Stimulated activated CD8-positive, alpha-beta memory T cell treated with anti-CD3 and anti-CD28 coated beads, Interleukin-7, amount 100 ng/mL, for 4 hours (primary cell): Measurements from ENCODE around the gene OR1F1.

Source experiments
- DNase-seq, 2 donors: peaks; one replicate each; pipeline ENCODE4 v3.0.0-alpha.2; 2020; ENCODE audit warnings: low read depth in 2 of 2

OR1F1 gene

DNA sequence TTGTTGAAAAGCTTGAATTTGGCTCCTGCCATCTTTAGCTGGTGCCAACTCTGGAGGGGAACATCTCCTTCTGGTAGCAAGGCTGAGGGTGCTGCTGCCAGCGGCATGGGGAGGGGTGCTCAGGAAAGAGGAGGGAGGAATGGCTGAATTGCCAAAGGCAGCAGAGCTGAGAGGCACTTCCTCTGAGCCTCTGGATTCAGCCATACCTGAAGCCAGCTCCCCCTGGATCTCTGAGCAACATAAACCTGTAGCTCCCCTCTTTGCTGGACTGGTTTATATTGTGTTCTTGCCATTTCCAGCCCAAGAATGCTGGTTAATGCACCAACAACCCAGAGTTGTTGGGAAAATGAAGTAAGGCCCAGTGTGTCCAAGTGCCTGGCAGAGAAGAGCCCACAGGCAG lies 61.0 kb downstream of the OR1F1 start:
- no peak for DNase-seq

DNA sequence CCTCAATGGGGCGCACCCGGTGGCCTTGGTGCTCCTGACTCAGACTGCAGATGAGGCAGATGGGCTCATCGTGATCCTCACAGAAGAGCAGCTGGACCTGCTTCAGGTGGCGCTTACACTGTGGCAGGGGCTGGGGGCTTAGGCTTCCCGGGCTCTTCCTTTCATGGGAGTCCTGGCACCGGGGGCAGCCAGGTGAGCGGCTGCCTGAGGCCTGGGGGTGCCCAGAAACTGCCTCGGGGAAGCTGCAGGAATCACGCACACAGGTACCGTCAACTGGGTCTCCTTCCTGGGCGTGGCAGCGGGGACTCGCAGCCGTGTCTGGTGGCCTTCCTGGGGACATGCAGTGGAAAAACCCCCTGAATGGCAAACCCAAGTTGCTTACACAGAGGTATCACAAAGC lies 61.4 kb downstream of the OR1F1 start:
- DNase-seq, result no peak

DNA sequence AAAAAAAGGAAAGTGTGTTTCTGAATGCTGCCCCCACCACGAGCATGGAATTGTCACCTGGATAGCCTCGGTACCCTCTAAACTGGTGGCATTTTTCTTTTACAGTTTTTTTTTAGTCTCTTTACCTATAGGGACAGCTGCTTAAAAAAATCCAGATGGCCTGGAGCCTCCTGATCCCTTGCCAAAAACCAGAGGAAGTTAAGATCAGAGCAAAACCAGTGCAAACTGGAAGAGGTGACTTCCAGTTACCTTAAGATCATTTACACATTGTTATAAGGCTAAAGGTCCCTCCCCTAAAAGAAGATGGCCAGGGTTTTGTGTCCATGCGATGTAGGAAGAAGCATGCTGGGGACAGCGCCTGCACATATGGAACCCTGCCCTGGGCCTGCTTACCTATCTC lies 65.0 kb downstream of the OR1F1 start:
- no peak for DNase-seq

DNA sequence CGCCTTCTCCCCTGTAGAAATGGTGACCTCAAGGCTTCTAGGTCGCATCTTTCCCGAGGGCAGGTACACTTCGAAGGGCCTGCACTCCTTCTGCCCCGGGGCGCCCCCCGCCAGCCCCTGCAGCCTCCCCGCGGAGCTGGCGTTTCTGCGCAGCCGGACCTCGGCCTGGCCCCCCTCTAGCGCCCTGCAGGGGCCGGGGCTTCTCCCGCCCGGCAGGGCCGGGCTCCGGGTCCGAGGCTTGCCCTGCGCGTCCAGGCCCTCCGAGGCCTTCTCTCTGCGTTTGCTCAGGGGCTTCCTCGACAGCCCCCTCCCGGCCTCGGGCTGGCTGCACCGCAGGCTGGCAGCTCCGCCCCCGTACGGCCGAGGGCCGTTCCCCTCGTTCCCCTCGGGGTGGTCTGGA lies 66.3 kb downstream of the OR1F1 start:
- no peak for DNase-seq
